ENCODE results near the gene TRIM50. TPM values are rescaled to one million over a fixed set of nuclear protein-coding genes. Genes with fewer than 3 reads are reported as not detected.
"Not testable (repeated sequence)": the region's sequence is repeated elsewhere in the genome, so short reads cannot be mapped to it uniquely, and the experiment has no call there.

Gene TRIM50
- total RNA-seq, 1 experiment from 2014 or later, result not detected

DNA sequence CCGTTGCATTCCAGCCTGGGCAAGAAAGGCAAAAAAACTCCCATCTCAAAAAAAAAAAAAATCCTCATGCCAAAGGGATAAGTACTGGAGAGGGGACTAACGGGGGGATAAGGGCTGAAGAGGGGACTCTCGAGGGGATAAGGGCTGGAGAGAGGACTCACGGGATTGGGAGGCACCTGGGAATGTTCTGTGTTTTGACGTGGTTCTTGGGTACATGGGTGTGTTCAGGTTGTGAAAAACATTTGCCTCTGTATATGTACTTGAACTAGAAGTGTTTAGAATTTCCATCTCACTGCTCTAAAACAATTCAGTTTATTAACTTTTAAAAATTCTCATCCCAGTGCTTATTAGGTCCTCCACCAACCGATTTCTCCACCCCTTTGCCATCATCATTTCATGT, 4.6 kb upstream of the TRIM50 start:
- CTCF ChIA-PET, result interaction anchor here (2.3 kb wide), 1 partner anchor 10 kb away, joined by 10 read pairs; no protein-coding TSS in a partner anchor
- H3K27me3 Mint-ChIP-seq (ENCODE audit: insufficient read depth, unreplicated experiment), result peaks cover 25% of the 10 kb centered on the region

DNA sequence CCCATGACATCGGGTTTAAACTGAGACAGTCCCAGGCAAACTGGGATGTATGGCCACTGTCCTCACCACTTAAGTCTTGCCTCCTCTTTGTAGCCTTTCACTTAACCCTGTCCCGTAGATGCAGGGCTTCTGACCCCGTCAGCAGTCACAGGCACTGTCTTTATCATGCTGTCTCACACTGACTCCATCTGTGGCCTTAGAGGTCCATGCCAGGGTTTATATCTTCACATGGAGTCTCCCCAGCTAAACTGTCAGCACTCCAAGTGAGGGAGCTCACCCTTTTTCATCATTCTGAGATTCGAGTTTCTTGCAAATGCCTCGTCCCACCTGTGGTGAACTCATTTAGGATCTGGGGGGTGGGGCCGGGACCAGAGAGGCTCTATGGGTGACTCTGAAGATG, 2.9 kb upstream of the TRIM50 start:
- Mint-ChIP-seq H3K27me3 (ENCODE audit: insufficient read depth, unreplicated experiment) (peaks cover 25% of the 10 kb centered on the region), H3K27ac (ENCODE audit: low read depth, unreplicated experiment) (no peak overlapping the region), H3K4me1 (ENCODE audit: insufficient read depth, unreplicated experiment) (no peaks in the 10 kb centered on the region), H3K4me3 (ENCODE audit: unreplicated experiment) (no peak overlapping the region), H3K9me3 (ENCODE audit: unreplicated experiment) (no peaks in the 10 kb centered on the region), H3K36me3 (ENCODE audit: insufficient read depth, unreplicated experiment) (no peaks in the 10 kb centered on the region)
- no TSS peak for BruUV-seq (replicated peaks)
- POLR2A ChIA-PET, result no interaction called here
- intact Hi-C loops (cut with micrococcal nuclease), result no loop called here
- TF ChIP-seq, protein P1, sequence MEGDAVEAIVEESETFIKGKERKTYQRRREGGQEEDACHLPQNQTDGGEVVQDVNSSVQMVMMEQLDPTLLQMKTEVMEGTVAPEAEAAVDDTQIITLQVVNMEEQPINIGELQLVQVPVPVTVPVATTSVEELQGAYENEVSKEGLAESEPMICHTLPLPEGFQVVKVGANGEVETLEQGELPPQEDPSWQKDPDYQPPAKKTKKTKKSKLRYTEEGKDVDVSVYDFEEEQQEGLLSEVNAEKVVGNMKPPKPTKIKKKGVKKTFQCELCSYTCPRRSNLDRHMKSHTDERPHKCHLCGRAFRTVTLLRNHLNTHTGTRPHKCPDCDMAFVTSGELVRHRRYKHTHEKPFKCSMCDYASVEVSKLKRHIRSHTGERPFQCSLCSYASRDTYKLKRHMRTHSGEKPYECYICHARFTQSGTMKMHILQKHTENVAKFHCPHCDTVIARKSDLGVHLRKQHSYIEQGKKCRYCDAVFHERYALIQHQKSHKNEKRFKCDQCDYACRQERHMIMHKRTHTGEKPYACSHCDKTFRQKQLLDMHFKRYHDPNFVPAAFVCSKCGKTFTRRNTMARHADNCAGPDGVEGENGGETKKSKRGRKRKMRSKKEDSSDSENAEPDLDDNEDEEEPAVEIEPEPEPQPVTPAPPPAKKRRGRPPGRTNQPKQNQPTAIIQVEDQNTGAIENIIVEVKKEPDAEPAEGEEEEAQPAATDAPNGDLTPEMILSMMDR (IDR thresholded peaks at IDR 0.05; ENCODE audit: unreplicated experiment), result no peak
- CTCF ChIA-PET, result no interaction called here
- no peak for DNase-seq (ENCODE audit: unreplicated experiment)

More for the DNA sequence above, 4.6 kb upstream of the TRIM50 start:
- no TSS peak for BruUV-seq (replicated peaks)
- Mint-ChIP-seq H3K27ac (ENCODE audit: low read depth, unreplicated experiment) (no peak overlapping the region), H3K4me1 (ENCODE audit: insufficient read depth, unreplicated experiment) (no peaks in the 10 kb centered on the region), H3K9me3 (ENCODE audit: unreplicated experiment) (no peaks in the 10 kb centered on the region), H3K36me3 (ENCODE audit: insufficient read depth, unreplicated experiment) (no peaks in the 10 kb centered on the region), H3K4me3 (ENCODE audit: unreplicated experiment) (no peak overlapping the region)
- DNase-seq (ENCODE audit: unreplicated experiment), result no peak
- TF ChIP-seq, protein P1 (IDR thresholded peaks at IDR 0.05; ENCODE audit: unreplicated experiment), result no peak
- POLR2A ChIA-PET, result no interaction called here
- intact Hi-C loops (cut with micrococcal nuclease), result no loop called here

DNA sequence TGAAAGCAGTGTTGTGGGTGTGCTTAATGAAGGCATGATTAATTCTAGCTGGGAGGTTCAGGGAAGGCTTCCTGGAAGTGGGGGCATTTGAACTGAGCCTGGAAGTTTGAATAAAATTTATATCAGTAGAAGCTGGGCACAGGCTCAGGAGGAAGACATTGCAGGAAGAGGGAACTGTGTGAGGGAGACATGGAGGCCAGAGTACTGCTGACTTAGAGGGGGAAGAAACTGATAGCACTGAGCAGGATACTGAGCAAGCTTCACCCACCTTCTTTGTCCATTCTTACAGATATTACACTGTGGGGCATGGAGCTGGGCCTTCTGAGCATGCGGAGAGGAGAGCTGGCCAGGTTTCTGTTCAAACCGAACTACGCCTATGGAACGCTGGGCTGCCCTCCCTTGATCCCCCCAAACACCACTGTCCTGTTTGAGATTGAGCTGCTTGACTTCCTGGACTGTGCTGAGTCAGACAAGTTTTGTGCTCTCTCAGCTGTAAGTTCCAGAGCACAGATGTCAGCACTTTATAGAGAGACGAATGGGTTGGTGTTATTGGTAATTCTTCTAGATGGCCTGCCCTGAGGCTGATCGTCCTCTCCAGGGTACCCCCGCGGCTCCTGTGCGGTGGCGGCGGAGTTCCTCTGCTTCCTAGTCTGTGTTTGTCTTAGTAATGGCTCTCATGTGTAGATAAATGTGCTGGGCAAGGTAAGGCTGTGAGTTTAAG, 2.1 kb upstream of the TRIM50 start:
- Mint-ChIP-seq H3K4me3 (ENCODE audit: unreplicated experiment) (no peak overlapping the region), H3K4me1 (ENCODE audit: insufficient read depth, unreplicated experiment) (no peaks in the 10 kb centered on the region), H3K9me3 (ENCODE audit: unreplicated experiment) (no peaks in the 10 kb centered on the region), H3K27me3 (ENCODE audit: insufficient read depth, unreplicated experiment) (peaks cover 25% of the 10 kb centered on the region), H3K36me3 (ENCODE audit: insufficient read depth, unreplicated experiment) (no peaks in the 10 kb centered on the region), H3K27ac (ENCODE audit: low read depth, unreplicated experiment) (no peak overlapping the region)
- intact Hi-C loops (cut with micrococcal nuclease), result no loop called here
- ChIA-PET POLR2A (no interaction called here), CTCF (no interaction called here)
- TF ChIP-seq, protein P1 (IDR thresholded peaks at IDR 0.05; ENCODE audit: unreplicated experiment), result no peak
- DNase-seq (ENCODE audit: unreplicated experiment), result no peak
- no TSS peak for BruUV-seq (replicated peaks)

DNA sequence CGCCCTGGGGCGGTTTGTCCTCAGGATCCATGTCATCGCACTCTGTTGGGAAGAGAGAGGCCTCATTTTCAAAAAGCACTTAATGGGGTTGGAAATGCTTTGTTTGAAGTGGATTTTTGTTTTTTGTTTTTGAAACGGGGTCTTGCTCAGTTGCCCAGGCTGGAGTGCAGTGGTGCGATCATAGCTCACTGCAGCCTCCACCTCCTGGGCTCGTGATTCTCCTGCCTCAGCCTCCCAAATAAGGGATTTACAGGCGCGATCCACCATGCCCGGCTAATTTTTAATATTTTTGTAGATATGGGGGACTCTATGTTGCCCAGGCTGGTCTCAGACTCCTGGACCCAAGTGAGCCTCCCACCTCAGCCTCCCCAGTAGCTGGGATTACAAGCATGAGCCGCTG, 814 bp upstream of the TRIM50 start:
- no TSS peak for BruUV-seq (replicated peaks)
- intact Hi-C loops (cut with micrococcal nuclease), result no loop called here
- Mint-ChIP-seq H3K4me1 (ENCODE audit: insufficient read depth, unreplicated experiment) (peaks cover 5% of the 10 kb centered on the region), H3K36me3 (ENCODE audit: insufficient read depth, unreplicated experiment) (no peaks in the 10 kb centered on the region), H3K4me3 (ENCODE audit: unreplicated experiment) (no peak overlapping the region), H3K27me3 (ENCODE audit: insufficient read depth, unreplicated experiment) (peaks cover 25% of the 10 kb centered on the region), H3K27ac (ENCODE audit: low read depth, unreplicated experiment) (no peak overlapping the region), H3K9me3 (ENCODE audit: unreplicated experiment) (no peaks in the 10 kb centered on the region)
- no peak for DNase-seq (ENCODE audit: unreplicated experiment)
- POLR2A ChIA-PET, result no interaction called here
- CTCF ChIA-PET, result no interaction called here
- TF ChIP-seq, protein P1 (IDR thresholded peaks at IDR 0.05; ENCODE audit: unreplicated experiment), result no peak

DNA sequence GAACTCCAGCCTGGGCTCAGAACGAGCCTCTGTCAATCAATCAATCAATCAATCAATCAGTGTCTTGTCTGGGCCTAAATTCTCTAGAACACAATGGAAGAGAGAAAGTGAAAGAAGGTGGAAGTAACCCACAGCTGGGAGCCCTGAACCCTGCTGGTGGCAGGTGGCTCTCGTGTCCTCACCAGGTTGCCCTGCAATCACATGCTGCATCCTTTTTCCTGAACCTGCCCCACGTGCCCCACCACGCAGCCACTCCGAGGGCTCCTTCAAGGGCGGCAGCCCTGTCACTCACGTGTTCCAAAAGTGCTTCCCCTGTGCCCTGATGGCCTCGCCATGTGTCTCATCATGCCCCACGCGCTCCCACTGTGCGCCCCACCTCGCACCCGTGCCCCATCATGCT, 433 bp downstream of the TRIM50 start:
- POLR2A ChIA-PET, result not testable (repeated sequence)

DNA sequence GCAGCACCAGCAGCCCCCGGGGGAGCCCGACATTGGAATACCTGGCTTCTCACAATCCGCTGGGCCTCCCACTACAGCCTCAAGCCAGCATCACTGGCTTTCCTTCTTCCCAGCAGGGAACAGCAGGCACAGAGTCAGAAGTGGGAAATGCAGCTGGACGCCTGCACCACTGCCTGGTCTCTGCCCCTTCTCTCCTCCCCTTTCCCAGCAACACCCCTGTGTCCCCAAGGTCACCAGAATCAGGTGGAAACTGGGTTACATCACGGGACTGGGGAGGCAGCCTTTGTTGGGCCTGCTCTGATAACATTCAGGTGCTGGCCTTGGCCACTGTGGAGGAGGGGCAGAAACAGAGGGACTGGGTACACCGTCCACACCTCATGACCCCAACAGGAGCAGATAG, 2.5 kb downstream of the TRIM50 start:
- CTCF ChIA-PET; H3K9me3 Mint-ChIP-seq (ENCODE audit: unreplicated experiment); POLR2A ChIA-PET; H3K4me3 Mint-ChIP-seq (ENCODE audit: unreplicated experiment); H3K27ac Mint-ChIP-seq (ENCODE audit: low read depth, unreplicated experiment); BruUV-seq (replicated peaks); DNase-seq (ENCODE audit: unreplicated experiment); H3K4me1 Mint-ChIP-seq (ENCODE audit: insufficient read depth, unreplicated experiment); intact Hi-C loops (cut with micrococcal nuclease); H3K36me3 Mint-ChIP-seq (ENCODE audit: insufficient read depth, unreplicated experiment): not testable (repeated sequence)
- H3K27me3 Mint-ChIP-seq (ENCODE audit: insufficient read depth, unreplicated experiment), result peaks cover 24% of the 10 kb centered on the region

More for the DNA sequence above, 433 bp downstream of the TRIM50 start:
- DNase-seq (ENCODE audit: unreplicated experiment); BruUV-seq (replicated peaks); H3K4me1 Mint-ChIP-seq (ENCODE audit: insufficient read depth, unreplicated experiment); CTCF ChIA-PET; H3K9me3 Mint-ChIP-seq (ENCODE audit: unreplicated experiment); H3K4me3 Mint-ChIP-seq (ENCODE audit: unreplicated experiment); intact Hi-C loops (cut with micrococcal nuclease); H3K36me3 Mint-ChIP-seq (ENCODE audit: insufficient read depth, unreplicated experiment): not testable (repeated sequence)
- Mint-ChIP-seq H3K27me3 (ENCODE audit: insufficient read depth, unreplicated experiment) (peaks cover 29% of the 10 kb centered on the region), H3K27ac (ENCODE audit: low read depth, unreplicated experiment) (peak overlapping the region; percentile 79)
